Dermis lymphatic vessel endothelial cell (primary cell): Measurements from ENCODE around the gene TNF. TPM values are rescaled to one million over a fixed set of nuclear protein-coding genes. Genes with fewer than 3 reads are reported as not detected.

ENCODE experiments used
- total RNA-seq: library from RNA; depleted of rRNA; stranded (reverse); fragments of >200 nt; gene quantifications from 2 replicates; pipeline ENCODE4 v1.2.1, GENCODE V29; 2014

TNF gene
- not detected in 2 replicates for total RNA-seq

DNA sequence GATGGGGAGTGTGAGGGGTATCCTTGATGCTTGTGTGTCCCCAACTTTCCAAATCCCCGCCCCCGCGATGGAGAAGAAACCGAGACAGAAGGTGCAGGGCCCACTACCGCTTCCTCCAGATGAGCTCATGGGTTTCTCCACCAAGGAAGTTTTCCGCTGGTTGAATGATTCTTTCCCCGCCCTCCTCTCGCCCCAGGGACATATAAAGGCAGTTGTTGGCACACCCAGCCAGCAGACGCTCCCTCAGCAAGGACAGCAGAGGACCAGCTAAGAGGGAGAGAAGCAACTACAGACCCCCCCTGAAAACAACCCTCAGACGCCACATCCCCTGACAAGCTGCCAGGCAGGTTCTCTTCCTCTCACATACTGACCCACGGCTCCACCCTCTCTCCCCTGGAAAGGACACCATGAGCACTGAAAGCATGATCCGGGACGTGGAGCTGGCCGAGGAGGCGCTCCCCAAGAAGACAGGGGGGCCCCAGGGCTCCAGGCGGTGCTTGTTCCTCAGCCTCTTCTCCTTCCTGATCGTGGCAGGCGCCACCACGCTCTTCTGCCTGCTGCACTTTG, at the start of gene TNF:
Gene TNF, plus strand, starts transcription at position 231 of the 567 bp plus-strand sequence. Its CDS starts 177 bp downstream, at position 408.

DNA sequence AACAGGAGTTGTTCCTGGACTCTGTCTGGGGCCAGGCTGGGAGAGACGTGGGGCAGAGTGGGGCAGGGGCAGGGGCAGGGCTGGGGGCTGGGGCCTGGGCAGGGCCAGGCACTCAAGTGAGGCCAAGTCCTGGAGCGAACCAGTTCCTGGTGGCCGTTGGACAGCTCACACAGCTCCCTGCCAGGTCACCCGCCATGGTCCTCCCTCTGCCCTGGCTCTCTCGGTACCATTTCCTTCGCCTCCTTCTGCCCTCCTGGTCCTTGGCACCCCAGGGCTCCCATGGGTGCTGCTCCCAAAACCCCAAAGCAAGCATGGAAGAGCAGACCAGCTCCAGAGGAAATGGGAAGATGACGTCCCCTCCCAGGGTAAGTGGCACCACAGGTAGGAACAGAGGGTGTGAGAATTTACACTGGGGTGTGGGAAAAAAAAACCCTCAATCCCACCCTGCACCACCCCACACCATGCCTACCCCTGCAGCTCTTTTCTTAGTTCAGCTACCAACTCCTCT, 46.5 kb upstream of the TNF start, which contains the start of gene MCCD1:
Gene MCCD1, plus strand, starts transcription at position 142 of the 508 bp plus-strand sequence. Its CDS starts 53 bp downstream, at position 195.

DNA sequence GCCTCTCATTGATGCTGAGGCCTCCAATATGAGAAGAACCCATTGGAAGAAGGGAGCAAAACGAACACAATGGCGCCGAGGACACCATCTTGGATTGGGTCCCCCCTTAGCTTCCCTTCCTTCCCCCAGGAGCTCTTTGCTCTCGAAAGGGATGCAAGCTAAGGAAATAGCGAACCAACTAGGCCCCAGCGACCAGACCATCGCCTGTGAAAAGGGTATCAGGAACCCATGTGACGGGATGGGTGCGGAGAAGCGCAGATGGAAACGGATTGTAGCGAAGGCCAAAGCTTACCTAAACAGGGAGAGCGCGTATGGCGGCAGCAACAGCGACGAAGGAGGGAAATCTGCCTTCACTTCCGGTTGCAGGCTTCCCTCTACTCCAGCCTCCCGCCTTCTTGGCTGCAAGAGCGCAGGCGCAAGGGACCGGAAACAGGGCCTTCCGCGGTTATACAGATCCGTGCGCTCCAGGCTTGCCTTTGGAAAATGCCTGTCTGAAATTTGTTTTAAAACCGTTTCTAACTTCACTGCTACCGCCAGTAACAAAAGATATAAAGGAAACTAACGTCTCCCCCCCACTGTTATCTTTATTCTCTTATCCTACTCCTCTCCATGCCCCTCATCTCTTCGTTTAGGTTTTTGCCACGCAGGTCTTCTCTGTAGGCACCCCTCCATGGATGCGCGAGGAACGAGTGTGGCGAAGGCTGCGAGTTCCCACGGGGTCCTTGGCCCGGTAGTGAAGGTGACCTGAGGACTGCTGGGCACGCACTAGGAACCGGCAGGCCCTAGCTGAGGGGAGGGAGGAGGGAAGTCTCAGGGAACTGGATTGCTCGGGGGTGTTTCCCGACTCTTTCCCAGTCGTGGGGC, 33.5 kb upstream of the TNF start, which contains the start of gene DDX39B:
Gene DDX39B, minus strand, starts transcription at position 346 of the 864 bp plus-strand sequence. CDS start 1,471 bp downstream, outside the sequence.

DNA sequence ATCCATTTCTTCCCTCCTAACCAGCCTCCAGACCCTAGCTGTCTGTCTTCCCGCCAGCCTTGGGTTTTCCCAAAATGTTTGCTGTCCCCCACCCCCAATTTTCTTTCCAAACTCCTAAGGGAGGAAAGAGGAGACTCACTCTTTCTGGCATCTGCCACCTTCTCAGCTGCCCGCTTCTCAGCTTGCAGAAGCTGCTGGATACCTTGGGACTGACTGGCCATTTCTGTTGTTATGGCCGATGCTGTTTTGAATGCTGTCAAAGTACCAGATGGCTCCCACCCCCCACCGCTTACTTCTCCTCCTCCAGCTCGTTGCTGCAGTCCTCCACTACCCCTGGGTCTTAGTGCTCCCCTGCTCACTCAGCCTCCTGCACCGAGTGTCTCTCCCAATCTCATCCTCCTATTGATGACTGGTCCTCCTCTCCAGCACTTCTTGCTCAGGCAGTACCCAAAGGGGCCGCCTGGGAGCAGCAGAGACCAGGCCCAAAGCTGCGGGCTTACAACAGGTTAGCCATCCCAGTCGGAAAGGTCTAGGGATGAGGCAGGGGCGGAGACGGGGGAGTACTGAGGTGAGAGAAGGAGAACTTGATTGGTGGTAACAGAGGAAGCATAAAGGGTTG, 28.9 kb upstream of the TNF start, which contains the start of gene ATP6V1G2:
Gene ATP6V1G2, minus strand, starts transcription at position 270 of the 619 bp plus-strand sequence. Its CDS starts 49 bp downstream, at position 221.

DNA sequence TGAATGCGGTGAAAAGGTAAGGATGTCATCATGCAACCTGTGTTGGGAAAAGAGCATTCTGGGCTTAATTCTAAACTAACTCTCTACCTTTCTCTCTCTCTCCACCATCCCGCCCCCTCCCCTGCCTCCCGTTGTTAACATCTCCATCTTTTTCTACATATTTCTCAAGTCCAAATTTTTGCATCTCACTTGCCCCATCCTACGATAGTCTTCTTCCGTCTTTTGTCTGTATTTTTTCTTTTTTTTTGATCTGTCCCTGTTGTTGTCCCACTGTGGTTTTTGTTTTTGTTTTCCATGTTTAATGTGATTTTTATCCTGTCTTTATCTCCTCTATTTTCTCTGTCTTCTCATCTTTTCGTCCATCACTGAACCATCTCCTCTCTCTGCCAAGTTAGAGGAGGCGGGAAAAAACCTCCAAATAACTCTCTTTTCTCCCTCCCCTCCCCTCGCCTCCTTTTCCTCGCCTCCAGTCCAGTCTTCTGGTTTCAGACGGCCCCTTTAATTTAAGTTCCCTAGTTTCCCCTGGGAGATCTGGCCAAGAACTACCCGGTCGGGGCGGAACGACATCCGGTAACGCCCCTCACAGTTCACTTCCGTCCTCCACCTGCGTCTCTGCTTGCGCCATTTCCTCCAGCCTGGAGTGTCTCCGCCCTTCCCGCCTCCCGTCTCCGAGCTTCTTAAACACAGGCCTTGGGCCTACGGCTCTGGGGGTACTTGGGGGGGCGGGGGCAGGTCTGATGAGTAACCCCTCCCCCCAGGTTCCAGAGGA, 28.2 kb upstream of the TNF start, which contains the start of gene NFKBIL1:
Gene NFKBIL1, plus strand, starts transcription at position 651 of the 769 bp plus-strand sequence. Its CDS starts 87 bp downstream, at position 738.

DNA sequence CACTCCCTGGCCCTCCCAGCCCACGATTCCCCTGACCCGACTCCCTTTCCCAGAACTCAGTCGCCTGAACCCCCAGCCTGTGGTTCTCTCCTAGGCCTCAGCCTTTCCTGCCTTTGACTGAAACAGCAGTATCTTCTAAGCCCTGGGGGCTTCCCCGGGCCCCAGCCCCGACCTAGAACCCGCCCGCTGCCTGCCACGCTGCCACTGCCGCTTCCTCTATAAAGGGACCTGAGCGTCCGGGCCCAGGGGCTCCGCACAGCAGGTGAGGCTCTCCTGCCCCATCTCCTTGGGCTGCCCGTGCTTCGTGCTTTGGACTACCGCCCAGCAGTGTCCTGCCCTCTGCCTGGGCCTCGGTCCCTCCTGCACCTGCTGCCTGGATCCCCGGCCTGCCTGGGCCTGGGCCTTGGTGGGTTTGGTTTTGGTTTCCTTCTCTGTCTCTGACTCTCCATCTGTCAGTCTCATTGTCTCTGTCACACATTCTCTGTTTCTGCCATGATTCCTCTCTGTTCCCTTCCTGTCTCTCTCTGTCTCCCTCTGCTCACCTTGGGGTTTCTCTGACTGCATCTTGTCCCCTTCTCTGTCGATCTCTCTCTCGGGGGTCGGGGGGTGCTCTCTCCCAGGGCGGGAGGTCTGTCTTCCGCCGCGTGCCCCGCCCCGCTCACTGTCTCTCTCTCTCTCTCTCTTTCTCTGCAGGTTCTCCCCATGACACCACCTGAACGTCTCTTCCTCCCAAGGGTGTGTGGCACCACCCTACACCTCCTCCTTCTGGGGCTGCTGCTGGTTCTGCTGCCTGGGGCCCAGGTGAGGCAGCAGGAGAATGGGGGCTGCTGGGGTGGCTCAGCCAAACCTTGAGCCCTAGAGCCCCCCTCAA, 3.1 kb upstream of the TNF start, which contains the start of gene LTA:
Gene LTA, plus strand, starts transcription at position 249 of the 871 bp plus-strand sequence. Its CDS starts 454 bp downstream, at position 703.

DNA sequence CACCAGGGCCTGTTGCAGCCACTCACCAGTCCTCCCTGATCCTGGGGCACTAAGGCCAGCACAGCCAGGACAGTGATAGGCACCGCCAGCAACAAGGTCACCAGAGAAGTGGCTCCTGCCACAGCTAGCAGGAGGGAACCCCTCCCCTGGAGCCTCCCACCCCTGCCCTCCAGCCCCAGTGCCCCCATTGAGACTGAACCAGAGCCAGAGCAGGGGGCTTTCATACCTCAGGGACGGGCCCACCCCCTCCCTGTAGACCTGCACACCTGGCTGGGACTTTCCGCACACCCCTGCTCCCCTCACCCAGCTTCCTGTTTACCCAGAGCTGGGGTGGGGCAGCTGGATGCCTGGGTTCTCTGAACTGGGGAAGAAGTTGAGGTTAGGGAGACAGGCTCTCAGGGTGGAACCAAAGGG, 6.9 kb downstream of the TNF start, which contains the start of gene LTB:
Gene LTB, minus strand, starts transcription at position 195 of the 414 bp plus-strand sequence. Its CDS starts 7 bp downstream, at position 188.

DNA sequence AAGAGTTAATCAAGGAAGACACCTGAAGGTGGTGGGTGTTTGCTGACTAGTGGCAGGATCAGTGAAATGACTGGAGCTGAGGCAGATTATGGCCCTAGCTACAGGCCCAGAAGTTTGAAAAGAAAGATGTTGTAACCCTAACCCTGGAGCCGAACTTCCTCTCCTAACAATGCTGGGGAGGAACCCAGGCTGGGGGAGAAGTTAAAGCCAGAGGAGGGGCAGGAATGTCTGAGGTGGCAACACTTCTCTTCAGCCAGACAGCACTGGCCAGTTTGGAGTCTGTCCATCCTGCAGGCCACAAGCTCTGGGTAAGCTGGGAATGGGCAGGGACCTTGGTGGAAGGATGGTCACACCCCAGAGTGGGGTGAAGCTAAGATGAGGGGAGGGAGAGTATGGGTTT, 10.6 kb downstream of the TNF start, which contains the start of gene LST1:
Gene LST1, plus strand, starts transcription at position 270 of the 400 bp plus-strand sequence. CDS start 1,023 bp downstream, outside the sequence.

DNA sequence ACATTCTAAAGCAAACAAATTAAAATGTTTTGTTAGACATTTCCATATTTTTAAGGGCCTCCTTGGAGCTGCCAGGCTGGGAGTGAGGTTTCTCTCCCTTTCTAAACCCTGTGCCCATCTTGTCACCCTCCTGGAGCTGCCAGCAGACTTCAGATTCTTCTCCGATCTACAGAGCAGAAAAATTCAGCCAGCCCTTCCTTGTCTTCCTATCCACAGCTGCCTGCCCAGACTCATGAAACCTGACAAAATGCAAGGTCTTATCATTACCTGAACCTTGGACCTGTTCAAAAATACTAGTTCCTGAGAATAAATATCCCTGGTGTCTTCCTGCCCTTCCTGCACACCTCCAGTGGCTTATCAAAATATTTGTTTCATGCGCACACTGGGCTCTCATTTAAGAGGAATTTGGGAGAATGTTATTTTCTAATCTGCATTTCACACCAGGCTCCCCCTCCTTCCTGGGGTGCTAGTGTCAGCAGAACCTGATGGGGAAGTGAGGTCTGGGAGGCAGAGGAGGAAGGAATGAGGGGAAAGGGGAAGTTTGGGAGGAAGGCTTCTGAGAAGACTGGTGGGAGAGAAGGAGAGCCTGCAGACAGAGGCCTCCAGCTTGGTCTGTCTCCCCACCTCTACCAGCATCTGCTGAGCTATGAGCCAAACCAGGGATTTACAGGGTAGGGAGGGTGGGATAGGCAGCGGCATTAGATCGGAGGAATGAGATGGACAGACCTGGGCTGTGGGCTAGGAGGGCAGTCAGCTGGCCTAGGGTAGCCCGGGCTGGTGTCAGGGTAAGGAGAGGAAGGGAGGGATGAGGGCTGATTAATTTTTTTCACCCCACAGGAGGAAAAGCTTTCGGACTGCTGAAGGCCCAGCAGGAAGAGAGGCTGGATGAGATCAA, 39.6 kb downstream of the TNF start, which contains the start of gene AIF1:
Gene AIF1, plus strand, starts transcription at position 551 of the 895 bp plus-strand sequence. Its CDS starts 96 bp downstream, at position 647.

DNA sequence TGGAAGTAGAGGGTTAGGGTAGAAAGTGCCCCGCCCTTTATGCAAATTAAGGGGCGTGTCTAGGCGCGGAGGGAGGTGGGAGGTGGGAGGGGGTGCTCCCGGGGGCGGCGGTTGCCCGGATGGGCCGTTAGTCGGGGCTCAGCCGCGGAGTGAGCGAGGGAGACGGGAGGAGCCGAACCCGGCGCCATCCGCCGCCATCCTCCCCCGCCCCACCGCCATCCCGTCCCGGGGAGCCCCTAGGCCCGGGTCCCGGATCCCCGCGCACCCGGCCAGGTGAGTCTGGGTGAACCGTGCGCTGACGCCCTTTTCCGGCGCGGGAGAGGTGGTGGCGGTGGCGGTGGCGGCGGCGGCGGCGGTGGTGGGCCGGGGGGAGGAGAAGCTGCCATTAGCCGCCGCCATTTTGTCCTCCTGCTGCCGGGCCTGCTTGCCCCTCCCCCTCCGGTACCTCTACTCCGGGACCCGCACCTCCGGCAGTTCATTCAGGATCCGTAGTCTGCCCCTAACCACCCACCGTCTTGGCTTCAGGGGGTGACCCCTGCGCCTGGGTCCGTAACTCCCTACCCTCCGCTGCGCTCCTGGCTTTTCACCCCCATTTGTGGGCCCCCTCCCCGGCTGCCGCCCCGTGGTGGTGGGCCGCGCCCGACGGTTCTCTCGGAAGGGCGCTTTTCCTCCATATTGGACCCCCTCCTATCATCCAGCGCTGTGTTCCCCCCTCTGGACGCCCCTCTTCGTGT, 45.4 kb downstream of the TNF start, which contains the start of gene PRRC2A:
Gene PRRC2A, plus strand, starts transcription at position 130 of the 734 bp plus-strand sequence. CDS start 2,075 bp downstream, outside the sequence.

Other genes with a start within 250 kb of the TNF start
- gene HLA-B, start 218.4 kb upstream of the TNF start, total RNA-seq: 326 and 346 TPM in 2 replicates
- gene MICA, start 172.0 kb upstream of the TNF start, total RNA-seq: 18.2 and 51.9 TPM in 2 replicates
- gene MICB, start 77.4 kb upstream of the TNF start, total RNA-seq: 7.5 and 7.9 TPM in 2 replicates
- not detected in 2 replicates for gene MCCD1, start 46.6 kb upstream of the TNF start, total RNA-seq
- gene DDX39B, start 33.6 kb upstream of the TNF start, total RNA-seq: 269 and 380 TPM in 2 replicates
- 0.11 and 0.17 TPM in 2 replicates for gene ATP6V1G2, start 29.0 kb upstream of the TNF start, total RNA-seq
- gene NFKBIL1, start 28.0 kb upstream of the TNF start, total RNA-seq: 25.3 and 25.9 TPM in 2 replicates
- gene LTA, start 3.3 kb upstream of the TNF start, total RNA-seq: not detected in 2 replicates
- 2.9 and 3.2 TPM in 2 replicates for gene LTB, start 6.9 kb downstream of the TNF start, total RNA-seq
- gene LST1, start 10.7 kb downstream of the TNF start, total RNA-seq: 0.11 and 0.26 TPM in 2 replicates
- gene NCR3, start 17.4 kb downstream of the TNF start, total RNA-seq: not detected in 2 replicates
- 0.17 TPM in 1 of 2 replicates, not detected in the other for gene AIF1, start 39.7 kb downstream of the TNF start, total RNA-seq
- 21.8 and 25.5 TPM in 2 replicates for gene PRRC2A, start 45.1 kb downstream of the TNF start, total RNA-seq
- gene BAG6, start 77.1 kb downstream of the TNF start, total RNA-seq: 105 and 110 TPM in 2 replicates
- 0.52 and 0.54 TPM in 2 replicates for gene APOM, start 80.3 kb downstream of the TNF start, total RNA-seq
- gene C6orf47, start 85.2 kb downstream of the TNF start, total RNA-seq: 22.6 and 24.2 TPM in 2 replicates
- 14.0 and 14.5 TPM in 2 replicates for gene GPANK1, start 89.4 kb downstream of the TNF start, total RNA-seq
- gene CSNK2B, start 90.5 kb downstream of the TNF start, total RNA-seq: 71.8 and 77.7 TPM in 2 replicates
- 1.4 and 1.9 TPM in 2 replicates for gene LY6G5B, start 94.4 kb downstream of the TNF start, total RNA-seq
- 1.4 and 1.5 TPM in 2 replicates for gene LY6G5C, start 105.5 kb downstream of the TNF start, total RNA-seq
- 52.7 and 62.4 TPM in 2 replicates for gene ABHD16A, start 127.8 kb downstream of the TNF start, total RNA-seq
- gene LY6G6F, start 131.3 kb downstream of the TNF start, total RNA-seq: not detected in 2 replicates
- not detected in 2 replicates for gene LY6G6D, start 139.8 kb downstream of the TNF start, total RNA-seq
- not detected in 2 replicates for gene LY6G6C, start 146.2 kb downstream of the TNF start, total RNA-seq
- not detected in 2 replicates for gene MPIG6B, start 147.8 kb downstream of the TNF start, total RNA-seq
- gene DDAH2, start 153.7 kb downstream of the TNF start, total RNA-seq: 122 and 139 TPM in 2 replicates
- 545 and 566 TPM in 2 replicates for gene CLIC1, start 161.0 kb downstream of the TNF start, total RNA-seq
- gene MSH5, start 164.4 kb downstream of the TNF start, total RNA-seq: 2.3 and 3.0 TPM in 2 replicates
- gene SAPCD1, start 187.1 kb downstream of the TNF start, total RNA-seq: 2.2 and 8.0 TPM in 2 replicates
- gene VWA7, start 201.8 kb downstream of the TNF start, total RNA-seq: 0.09 and 0.22 TPM in 2 replicates
- 31.2 and 36.4 TPM in 2 replicates for gene VARS1, start 220.2 kb downstream of the TNF start, total RNA-seq
- gene LSM2, start 231.4 kb downstream of the TNF start, total RNA-seq: 22.2 and 26.3 TPM in 2 replicates
- 1.2 and 1.5 TPM in 2 replicates for gene HSPA1L, start 239.7 kb downstream of the TNF start, total RNA-seq
- 78.6 and 81.2 TPM in 2 replicates for gene HSPA1A, start 240.0 kb downstream of the TNF start, total RNA-seq